Neuronal stem cell (in vitro differentiated cells): ENCODE results near the gene SLC22A31. TPM values are rescaled to one million over a fixed set of nuclear protein-coding genes. Genes with fewer than 3 reads are reported as not detected.
"Not testable (repeated sequence)": the region's sequence is repeated elsewhere in the genome, so short reads cannot be mapped to it uniquely, and the experiment has no call there.

ENCODE experiments used
- DNase-seq: peaks from one replicate; pipeline ENCODE4 v3.0.0-alpha.2; 2013; ENCODE audit warnings: low spot score
- H2AFZ ChIP-seq: one replicate; pipeline ENCODE4 v1.6.1; 2013; ENCODE audit warnings: mild to moderate bottlenecking, low read length, inconsistent platforms
- H2AK5ac ChIP-seq: 2 replicates; pipeline ENCODE4 v1.6.1; 2013; ENCODE audit warnings: low read depth, mild to moderate bottlenecking, inconsistent platforms, low read length, moderate library complexity, mixed read lengths
- H2BK120ac ChIP-seq: 2 replicates; pipeline ENCODE4 v1.6.1; 2013; ENCODE audit warnings: low read depth, mild to moderate bottlenecking, inconsistent platforms, low read length, moderate library complexity, mixed read lengths
- H2BK12ac ChIP-seq: one replicate; pipeline ENCODE4 v1.6.1; 2013; ENCODE audit warnings: low read length, inconsistent platforms
- H2BK15ac ChIP-seq: 2 replicates; pipeline ENCODE4 v1.6.1; 2013; ENCODE audit warnings: mild to moderate bottlenecking, low read length, inconsistent platforms, mixed read lengths
- H2BK5ac ChIP-seq: one replicate; pipeline ENCODE4 v1.6.1; 2013; ENCODE audit warnings: inconsistent platforms, mild to moderate bottlenecking, low read length, moderate library complexity
- H3K14ac ChIP-seq: one replicate; pipeline ENCODE4 v1.6.1; 2013; ENCODE audit warnings: low read length, inconsistent platforms
- H3K18ac ChIP-seq: 2 replicates; pipeline ENCODE4 v1.6.1; 2013; ENCODE audit warnings: low read length, inconsistent platforms
- H3K23ac ChIP-seq: 2 replicates; pipeline ENCODE4 v1.6.1; 2013; ENCODE audit warnings: low read depth, mild to moderate bottlenecking, mixed read lengths, low read length, inconsistent platforms; ENCODE audit not compliant: poor library complexity
- H3K27ac ChIP-seq: replicated peaks from 3 replicates; pipeline ENCODE4 v1.5.1; 2013; ENCODE audit warnings: low read length, inconsistent platforms
- H3K27me3 ChIP-seq, 3 experiments: 2 replicates each; pipeline ENCODE4 v1.6.1; 2013; ENCODE audit warnings: low read length in 3 of 3, mild to moderate bottlenecking in 2 of 3, inconsistent platforms in 1 of 3, low read depth in 1 of 3, mixed read lengths in 1 of 3, moderate library complexity in 1 of 3; ENCODE audit not compliant: control insufficient read depth in 3 of 3, insufficient read depth in 3 of 3
- H3K36me3 ChIP-seq, 2 donors: replicated peaks in 1 of 2; 2 replicates each; pipeline ENCODE4 v1.6.1; 2013; ENCODE audit warnings: low read length in 2 of 2; ENCODE audit not compliant: control insufficient read depth in 2 of 2, insufficient read depth in 2 of 2
- H3K4ac ChIP-seq: 2 replicates; pipeline ENCODE4 v1.6.1; 2013; ENCODE audit warnings: inconsistent platforms, mild to moderate bottlenecking, low read length, moderate library complexity
- H3K4me1 ChIP-seq, 2 donors: 1 replicate in 1 of 2; 2 replicates in 1 of 2; pipeline ENCODE4 v1.6.1; 2013; ENCODE audit warnings: low read length in 2 of 2, low read depth in 1 of 2; ENCODE audit not compliant: control insufficient read depth in 2 of 2, insufficient read depth in 1 of 2
- H3K4me2 ChIP-seq: one replicate; pipeline ENCODE4 v1.6.1; 2013; ENCODE audit warnings: mild to moderate bottlenecking, low read length, inconsistent platforms; ENCODE audit not compliant: insufficient read depth, poor library complexity, severe bottlenecking
- H3K4me3 ChIP-seq, 2 donors: 2 replicates each; pipeline ENCODE4 v1.5.1; 2013; ENCODE audit warnings: low read length in 2 of 2, mild to moderate bottlenecking in 2 of 2, inconsistent platforms in 1 of 2, moderate library complexity in 1 of 2
- H3K79me1 ChIP-seq: one replicate; pipeline ENCODE4 v1.6.1; 2013; ENCODE audit warnings: low read depth, mild to moderate bottlenecking, inconsistent platforms, low read length, moderate library complexity
- H3K9ac ChIP-seq: one replicate; pipeline ENCODE4 v1.6.1; 2013; ENCODE audit warnings: mild to moderate bottlenecking, low read depth, low read length, inconsistent platforms; ENCODE audit not compliant: poor library complexity
- H3K9me3 ChIP-seq, 2 donors: replicated peaks in 1 of 2; 2 replicates each; pipeline versions ENCODE3 to v1.6.1; 2013; ENCODE audit warnings: low read length in 2 of 2, mild to moderate bottlenecking in 2 of 2, inconsistent platforms in 1 of 2, low read depth in 1 of 2, mixed read lengths in 1 of 2, moderate library complexity in 1 of 2; ENCODE audit not compliant: control insufficient read depth in 2 of 2, insufficient read depth in 1 of 2
- H4K8ac ChIP-seq: one replicate; pipeline ENCODE4 v1.6.1; 2013; ENCODE audit warnings: low read depth, mild to moderate bottlenecking, inconsistent platforms, low read length, moderate library complexity
- H4K91ac ChIP-seq: one replicate; pipeline ENCODE4 v1.6.1; 2013; ENCODE audit warnings: low read length, low read depth, mild to moderate bottlenecking, inconsistent platforms; ENCODE audit not compliant: poor library complexity
- WGBS, 2 donors: extraction: QIAGEN DNeasy Blood & Tissue Kit; methylation state at CpG; one replicate each; pipeline ENCODE4 v1.1.7; 2013; ENCODE audit warnings: missing lambda C conversion rate in 2 of 2, mixed read lengths in 1 of 2; ENCODE audit not compliant: insufficient read length in 2 of 2, insufficient replicate concordance in 1 of 2; ENCODE audit errors: extremely low coverage in 2 of 2; 5-methylcytosine and 5-hydroxymethylcytosine counted together
- polyA plus RNA-seq, 2 experiments: library from polyadenylated mRNA; stranded (reverse); fragments of 200-250 nt; gene quantifications; one replicate each; pipeline ENCODE4 v1.2.3, GENCODE V29; 2013

The SLC22A31 gene
- 0.67 TPM for polyA plus RNA-seq (2013, experiment 1 of 2)
- 0.97 TPM for polyA plus RNA-seq (2013, experiment 2 of 2)

DNA sequence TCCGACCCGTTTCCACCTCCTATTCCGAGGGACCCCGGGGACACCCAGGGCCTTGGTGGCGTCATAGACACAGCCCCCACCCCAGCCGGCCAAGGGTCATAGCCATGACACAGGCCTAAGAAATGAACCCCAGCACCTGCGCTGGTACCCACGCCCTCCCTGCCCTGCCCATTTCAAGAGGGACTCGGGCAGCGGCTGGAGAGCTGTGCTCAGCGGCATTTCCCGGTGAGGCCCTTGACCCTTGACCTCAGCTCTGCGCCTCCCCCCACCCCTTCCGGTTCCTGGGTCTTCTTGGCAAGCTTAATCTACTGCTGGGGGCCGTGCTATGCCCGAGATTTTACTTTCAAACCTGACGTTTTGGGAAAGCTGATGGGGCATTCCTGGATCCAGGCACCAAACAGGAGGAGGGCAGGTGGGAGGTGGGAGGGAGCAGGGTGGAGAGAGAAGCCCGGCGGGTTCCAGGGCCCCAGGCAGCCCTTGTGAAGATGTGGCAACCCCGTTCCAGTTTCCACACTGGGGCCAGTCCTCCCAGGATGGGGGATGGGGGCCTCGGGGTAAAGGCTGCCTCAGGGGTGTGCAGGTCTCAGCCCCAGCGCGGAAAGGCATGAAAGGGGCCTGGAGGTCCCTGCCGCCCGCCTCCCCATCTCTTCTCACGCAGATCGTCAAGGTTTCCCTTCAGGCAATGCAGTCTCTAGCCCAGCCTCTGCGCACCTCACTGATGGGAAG is at the start of gene SLC22A31:
Gene SLC22A31 (minus strand): TSS at position 414 of the 726 bp plus-strand sequence. CDS start 36 bp downstream, at position 378.
- H4K8ac ChIP-seq: peak within 1 kb of the TSS; percentile 3
- no peak for DNase-seq
- peaks cover 15 to 56% (median 43%) of the 10 kb centered on the region in 3 experiments for H3K27me3 ChIP-seq
- peak within 1 kb of the TSS; percentile 53 for H2BK5ac ChIP-seq
- no peak within 1 kb of the TSS for H3K27ac ChIP-seq
- peak within 1 kb of the TSS; percentile 80 for H3K4me2 ChIP-seq
- peaks cover 2% of the 10 kb centered on the region for H3K79me1 ChIP-seq
- peak within 1 kb of the TSS; percentile 84 for H3K9ac ChIP-seq
- peak within 1 kb of the TSS; percentile 91 for H3K23ac ChIP-seq
- H3K18ac ChIP-seq: peak within 1 kb of the TSS; percentile 83
- peak within 1 kb of the TSS; percentile 46 to 84 for H3K4me3 ChIP-seq
- no peaks in the 10 kb centered on the region for H3K36me3 ChIP-seq
- H2AFZ ChIP-seq: peak within 1 kb of the TSS; percentile 86
- peaks cover 3 to 22% of the 10 kb centered on the region in 2 donors for H3K4me1 ChIP-seq
- peak within 1 kb of the TSS; percentile 97 for H2AK5ac ChIP-seq
- peaks cover 6 to 7% of the 10 kb centered on the region in 2 donors for H3K9me3 ChIP-seq
- H3K4ac ChIP-seq: peak within 1 kb of the TSS; percentile 53
- peak within 1 kb of the TSS; percentile 58 for H2BK12ac ChIP-seq
- no peak within 1 kb of the TSS for H2BK120ac ChIP-seq
- no CpG with 5 or more reads among the region's 28 CpGs for WGBS, 2 donors
- peak within 1 kb of the TSS; percentile 56 for H3K14ac ChIP-seq
- no peak within 1 kb of the TSS for H4K91ac ChIP-seq
- H2BK15ac ChIP-seq: peak within 1 kb of the TSS; percentile 58

GRCh38 chr16:89248196-89248982 is 48.1 kb upstream of the SLC22A31 start:
- peak overlapping the region; percentile 97 for H2AFZ ChIP-seq
- H3K4me1 ChIP-seq: no peaks in the 10 kb centered on the region
- H3K18ac ChIP-seq: no peak overlapping the region
- H2BK5ac ChIP-seq: no peak overlapping the region
- H3K79me1 ChIP-seq: peaks cover 1% of the 10 kb centered on the region
- no CpG with 5 or more reads among the region's 69 CpGs for WGBS, 2 donors
- H2BK15ac ChIP-seq: no peak overlapping the region
- no peak overlapping the region for H3K9ac ChIP-seq
- peaks cover 2 to 6% of the 10 kb centered on the region in 2 donors for H3K9me3 ChIP-seq
- peak overlapping the region; percentile 56 for H2AK5ac ChIP-seq
- no peak overlapping the region for H3K23ac ChIP-seq
- no peak overlapping the region for H3K27ac ChIP-seq
- H3K14ac ChIP-seq: no peak overlapping the region
- H2BK120ac ChIP-seq: no peak overlapping the region
- peak overlapping the region; percentile 54 to 84 for H3K4me3 ChIP-seq
- H3K36me3 ChIP-seq: no peaks in the 10 kb centered on the region
- H3K27me3 ChIP-seq: peaks cover 0 to 3% (median 0%) of the 10 kb centered on the region in 3 experiments
- H4K8ac ChIP-seq: no peak overlapping the region
- H4K91ac ChIP-seq: no peak overlapping the region
- no peak for DNase-seq
- no peak overlapping the region for H3K4ac ChIP-seq
- H3K4me2 ChIP-seq: peak overlapping the region; percentile 57
- H2BK12ac ChIP-seq: no peak overlapping the region

DNA sequence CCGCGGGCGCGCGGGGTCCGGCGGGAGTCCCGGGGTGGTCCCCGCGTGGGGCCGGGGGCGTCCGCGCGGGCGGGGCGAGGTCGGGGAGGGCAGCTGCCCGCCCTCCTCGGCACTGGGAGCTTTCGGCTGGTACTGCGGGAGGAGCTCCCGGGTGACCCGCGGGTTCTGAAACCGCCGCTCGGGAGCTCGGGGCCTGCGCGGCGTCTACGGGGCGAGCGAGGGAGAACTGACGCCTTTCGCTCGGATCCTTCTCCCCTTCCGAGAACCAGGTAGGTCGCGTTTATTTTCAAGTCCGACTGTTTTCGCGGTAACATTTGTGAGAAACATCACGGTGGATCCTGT is 47.4 kb upstream of the SLC22A31 start:
- peak overlapping the region; percentile 48 for H3K18ac ChIP-seq
- H3K4me3 ChIP-seq: peak overlapping the region; percentile 54 to 84
- H3K36me3 ChIP-seq, H3K9ac ChIP-seq, H2BK12ac ChIP-seq, H3K27me3 ChIP-seq, H3K14ac ChIP-seq, H4K91ac ChIP-seq, H2BK5ac ChIP-seq, H2BK15ac ChIP-seq, H3K9me3 ChIP-seq, H3K23ac ChIP-seq, H3K4me1 ChIP-seq, H4K8ac ChIP-seq, H2AK5ac ChIP-seq, H3K79me1 ChIP-seq, DNase-seq, H2BK120ac ChIP-seq, H3K27ac ChIP-seq, H3K4ac ChIP-seq: not testable (repeated sequence)
- no CpG with 5 or more reads among the region's 45 CpGs for WGBS, 2 donors
- H2AFZ ChIP-seq: peak overlapping the region; percentile 97
- H3K4me2 ChIP-seq: peak overlapping the region; percentile 57
